H7 (cell line): ENCODE data around the gene HOXC9. TPM values are rescaled to one million over a fixed set of nuclear protein-coding genes. Genes with fewer than 3 reads are reported as not detected.
A peak's percentile ranks its signal among the peaks of the same experiment; 100 is the strongest.

Experiments used
- DNase-seq: peaks from one replicate; pipeline ENCODE4 v3.0.0; 2012
- H3K27me3 ChIP-seq: 2 replicates; pipeline ENCODE4 v1.6.0; 2011; ENCODE audit warnings: mild to moderate bottlenecking, low read length; ENCODE audit not compliant: control insufficient read depth, insufficient read depth
- H3K36me3 ChIP-seq: replicated peaks from 2 replicates; pipeline ENCODE4 v1.5.1; 2011; ENCODE audit warnings: low read length; ENCODE audit not compliant: control insufficient read depth, insufficient read depth
- H3K4me3 ChIP-seq: 2 replicates; pipeline ENCODE4 v1.5.1; 2011; ENCODE audit warnings: low read depth, mild to moderate bottlenecking, control low read depth, low read length, moderate library complexity; ENCODE audit not compliant: insufficient read depth
- total RNA-seq: library from RNA; depleted of rRNA; stranded (reverse); fragments of >200 nt; shearing (Covaris generic); gene quantifications from 2 replicates; pipeline ENCODE4 v1.2.3, GENCODE V29; 2014

The HOXC9 gene
- total RNA-seq, 1 experiment from 2014 or later = not detected

GRCh38 chr12:53976823-53977595 is 23.0 kb upstream of the HOXC9 start:
- H3K4me3 ChIP-seq = no peak overlapping the region
- DNase-seq = no peak
- H3K36me3 ChIP-seq = no peaks in the 10 kb centered on the region
- H3K27me3 ChIP-seq = peaks cover 100% of the 10 kb centered on the region

GRCh38 chr12:53977596-53978445 is 22.1 kb upstream of the HOXC9 start:
- Histone ChIP-seq H3K4me3 (no peak overlapping the region), H3K27me3 (peaks cover 100% of the 10 kb centered on the region)
- no peak for DNase-seq

GRCh38 chr12:53978477-53979356 is 21.2 kb upstream of the HOXC9 start:
- no peak for DNase-seq
- peaks cover 100% of the 10 kb centered on the region for H3K27me3 ChIP-seq
- H3K36me3 ChIP-seq = no peaks in the 10 kb centered on the region
- H3K4me3 ChIP-seq = no peak overlapping the region

More at GRCh38 chr12:53977596-53978445, 22.1 kb upstream of the HOXC9 start:
- no peaks in the 10 kb centered on the region for H3K36me3 ChIP-seq

- Histone ChIP-seq H3K27me3 (peaks cover 98% of the 10 kb centered on the region), H3K36me3 (no peaks in the 10 kb centered on the region), H3K4me3 (no peak overlapping the region)
- DNase-seq = no peak
Observed at GRCh38 chr12:53980104-53980801, 19.7 kb upstream of the HOXC9 start.

- Histone ChIP-seq H3K36me3 (no peaks in the 10 kb centered on the region), H3K27me3 (peaks cover 98% of the 10 kb centered on the region), H3K4me3 (no peak overlapping the region)
- no peak for DNase-seq
Observed at GRCh38 chr12:53980802-53981496, 19.0 kb upstream of the HOXC9 start.

- Histone ChIP-seq H3K4me3 (no peak overlapping the region), H3K36me3 (no peaks in the 10 kb centered on the region), H3K27me3 (peaks cover 98% of the 10 kb centered on the region)
- peak; percentile 72 for DNase-seq
Observed at GRCh38 chr12:53981634-53982565, 18.1 kb upstream of the HOXC9 start.

- Histone ChIP-seq H3K27me3 (peaks cover 98% of the 10 kb centered on the region), H3K4me3 (no peak overlapping the region), H3K36me3 (no peaks in the 10 kb centered on the region)
- no peak for DNase-seq
Observed at GRCh38 chr12:53982648-53983567, 17.1 kb upstream of the HOXC9 start.

GRCh38 chr12:53983568-53983949 is 16.4 kb upstream of the HOXC9 start:
- Histone ChIP-seq H3K27me3 (peaks cover 98% of the 10 kb centered on the region), H3K36me3 (no peaks in the 10 kb centered on the region), H3K4me3 (no peak overlapping the region)
- DNase-seq = no peak

GRCh38 chr12:53983950-53984572 is 15.9 kb upstream of the HOXC9 start:
- Histone ChIP-seq H3K4me3 (no peak overlapping the region), H3K27me3 (peaks cover 98% of the 10 kb centered on the region), H3K36me3 (no peaks in the 10 kb centered on the region)
- peak; percentile 66 for DNase-seq

- H3K27me3 ChIP-seq = peaks cover 98% of the 10 kb centered on the region
- H3K36me3 ChIP-seq = no peaks in the 10 kb centered on the region
- no peak within 1 kb of the TSS for H3K4me3 ChIP-seq
- DNase-seq = peak; percentile 98
Observed at GRCh38 chr12:53984901-53985691, 14.9 kb upstream of the HOXC9 start, which contains the start of gene HOXC10. Gene HOXC10 (plus strand): TSS chr12:53985146. CDS start chr12:53985260, 114 bp downstream.

GRCh38 chr12:53985692-53985993 is 14.3 kb upstream of the HOXC9 start:
- no peaks in the 10 kb centered on the region for H3K36me3 ChIP-seq
- H3K4me3 ChIP-seq = no peak overlapping the region
- peaks cover 98% of the 10 kb centered on the region for H3K27me3 ChIP-seq
- DNase-seq = no peak
